Fibroblast of the aortic adventitia (primary cell): Measurements from ENCODE around the gene VARS2. TPM values are rescaled to one million over a fixed set of nuclear protein-coding genes. Genes with fewer than 3 reads are reported as not detected.
"Not testable (repeated sequence)": the region's sequence is repeated elsewhere in the genome, so short reads cannot be mapped to it uniquely, and the experiment has no call there.

Experiments used
- DNase-seq: peaks from one replicate; pipeline ENCODE4 v3.0.0-alpha.2; 2010; ENCODE audit warnings: low read depth
- H3K4me3 ChIP-seq: 2 replicates; pipeline ENCODE4 v1.5.1; 2011; ENCODE audit warnings: low read depth, mild to moderate bottlenecking, control low read depth, low read length, moderate library complexity
- CTCF ChIP-seq: IDR thresholded peaks from 2 replicates; pipeline ENCODE4 v1.5.1; 2011; ENCODE audit warnings: mild to moderate bottlenecking, low read length, control low read depth, inconsistent platforms; ENCODE audit not compliant: insufficient read depth
- total RNA-seq: library from RNA; depleted of rRNA; stranded (reverse); fragments of >200 nt; gene quantifications from 2 replicates; pipeline ENCODE4 v1.2.3, GENCODE V29; 2012; ENCODE audit warnings: low replicate concordance

Gene VARS2
- total RNA-seq, result 15.6 and 18.5 TPM in 2 replicates

- DNase-seq, result peak; percentile 92
- H3K4me3 ChIP-seq, result peak within 1 kb of the TSS; percentile 67
- TF ChIP-seq CTCF, result peak; percentile 44
Observed at GRCh38 chr6:30914076-30914853, at the start of gene VARS2. Gene VARS2 (plus strand): TSS chr6:30914238. CDS start chr6:30914837, 599 bp downstream.

- H3K4me3 ChIP-seq, result no peak overlapping the region
- DNase-seq, result no peak
- TF ChIP-seq CTCF, result no peak
Observed at GRCh38 chr6:30864325-30864724, 49.7 kb upstream of the VARS2 start.

- not testable (repeated sequence) for DNase-seq, H3K4me3 ChIP-seq
Observed at GRCh38 chr6:30869241-30869749, 44.7 kb upstream of the VARS2 start.

GRCh38 chr6:30870546-30870945 lies 43.5 kb upstream of the VARS2 start:
- DNase-seq, result no peak
- no peak overlapping the region for H3K4me3 ChIP-seq
- TF ChIP-seq CTCF, result no peak

- H3K4me3 ChIP-seq, result no peak overlapping the region
- no peak for TF ChIP-seq CTCF
- DNase-seq, result no peak
Observed at GRCh38 chr6:30871592-30872183, 42.4 kb upstream of the VARS2 start.

GRCh38 chr6:30873137-30873640 lies 40.8 kb upstream of the VARS2 start:
- DNase-seq, result no peak
- no peak for TF ChIP-seq CTCF
- no peak overlapping the region for H3K4me3 ChIP-seq

- not testable (repeated sequence) for DNase-seq, H3K4me3 ChIP-seq
Observed at GRCh38 chr6:30873795-30874194, 40.2 kb upstream of the VARS2 start.
